H1 (cell line): Measurements from ENCODE around the gene AGFG1. TPM values are rescaled to one million over a fixed set of nuclear protein-coding genes. Genes with fewer than 3 reads are reported as not detected.

Experiments used
- CTCF ChIA-PET: fragments of 300-600 bp; sonication (Branson Sonifier 250); formaldehyde crosslinking; loops from one replicate; lab custom pipeline; 2021; ENCODE audit not compliant: partially characterized antibody; lab: Charles Lee
- POLR2A ChIA-PET: fragments of 300-600 bp; sonication (Branson Sonifier 250); formaldehyde crosslinking; loops from one replicate; lab custom pipeline; 2021; ENCODE audit warnings: inconsistent platforms; ENCODE audit not compliant: partially characterized antibody; lab: Charles Lee
- DNase-seq, 2 experiments: peaks; one replicate each; pipeline versions ENCODE4 v3.0.0 to v3.0.0-alpha.2; 2010 to 2022; ENCODE audit warnings: low spot score in 2 of 2, low read depth in 1 of 2, mixed read lengths in 1 of 2
- FAIRE-seq: peaks from 2 replicates; lab custom pipeline; 2011; peaks lifted over from hg19 to GRCh38; lab: Jason Lieb, UNC
- H2AFZ ChIP-seq: 2 replicates; pipeline ENCODE4 v1.8.1; 2012; ENCODE audit warnings: low read length, inconsistent platforms
- H2AK5ac ChIP-seq: 2 replicates; pipeline ENCODE4 v1.6.1; 2013; ENCODE audit warnings: low read depth, low read length
- H2BK120ac ChIP-seq: replicated peaks from 2 replicates; pipeline ENCODE3; 2013; ENCODE audit warnings: low read depth, low read length, inconsistent platforms
- H2BK12ac ChIP-seq: 2 replicates; pipeline ENCODE4 v1.6.1; 2013; ENCODE audit warnings: low read depth, low read length
- H2BK15ac ChIP-seq: 2 replicates; pipeline ENCODE4 v1.6.1; 2013; ENCODE audit warnings: low read length
- H2BK20ac ChIP-seq: 2 replicates; pipeline ENCODE4 v1.6.1; 2013; ENCODE audit warnings: low read length
- H2BK5ac ChIP-seq: 2 replicates; pipeline ENCODE4 v1.6.1; 2013; ENCODE audit warnings: low read depth, low read length
- H3K14ac ChIP-seq: 2 replicates; pipeline ENCODE4 v1.6.1; 2013; ENCODE audit warnings: inconsistent platforms; ENCODE audit not compliant: insufficient read length
- H3K18ac ChIP-seq: 2 replicates; pipeline ENCODE4 v1.6.1; 2013; ENCODE audit warnings: low read length; ENCODE audit errors: extremely low read depth
- H3K23ac ChIP-seq: 2 replicates; pipeline ENCODE4 v1.6.1; 2013; ENCODE audit warnings: inconsistent platforms; ENCODE audit not compliant: insufficient read length
- H3K23me2 ChIP-seq: 2 replicates; pipeline ENCODE4 v1.6.1; 2013; ENCODE audit warnings: low read depth, low read length
- H3K27ac ChIP-seq: 2 replicates; pipeline ENCODE4 v1.6.1; 2011; ENCODE audit warnings: low read depth, low read length, inconsistent platforms
- H3K27me3 ChIP-seq, 4 experiments: replicated peaks in 1 of 4; 1 replicate in 1 of 4; 2 replicates in 3 of 4; pipeline versions ENCODE4 v1.6.1 to v1.8.1; 2011 to 2013; ENCODE audit warnings: low read length in 3 of 4, mild to moderate bottlenecking in 3 of 4, inconsistent platforms in 2 of 4, mixed read lengths in 2 of 4, moderate library complexity in 1 of 4; ENCODE audit not compliant: control insufficient read depth in 3 of 4, insufficient read depth in 3 of 4; ENCODE audit errors: extremely low read depth in 1 of 4
- H3K36me3 ChIP-seq, 4 experiments: 2 replicates each; pipeline versions ENCODE4 v1.6.1 to v1.8.1; 2011 to 2013; ENCODE audit warnings: mild to moderate bottlenecking in 4 of 4, low read length in 3 of 4, moderate library complexity in 2 of 4, control low read depth in 1 of 4, inconsistent platforms in 1 of 4; ENCODE audit not compliant: insufficient read depth in 4 of 4, control insufficient read depth in 2 of 4
- H3K4ac ChIP-seq: replicated peaks from 2 replicates; pipeline ENCODE3; 2013; ENCODE audit warnings: low read length, low read depth, mixed read lengths, inconsistent platforms; ENCODE audit not compliant: insufficient read length
- H3K4me1 ChIP-seq, 4 experiments: replicated peaks in 1 of 4; 1 replicate in 1 of 4; 2 replicates in 3 of 4; pipeline versions ENCODE4 v1.6.1 to v1.8.1; 2011 to 2013; ENCODE audit warnings: low read length in 3 of 4, inconsistent platforms in 2 of 4, mixed read lengths in 1 of 4; ENCODE audit not compliant: insufficient read depth in 4 of 4, control insufficient read depth in 3 of 4
- H3K4me2 ChIP-seq, 2 experiments: 2 replicates each; pipeline versions ENCODE4 v1.6.1 to v1.8.1; 2011 to 2013; ENCODE audit warnings: low read depth in 2 of 2, low read length in 2 of 2, control low read depth in 1 of 2, inconsistent platforms in 1 of 2, mild to moderate bottlenecking in 1 of 2; ENCODE audit not compliant: insufficient read depth in 1 of 2
- H3K4me3 ChIP-seq, 4 experiments: fragments of 200-600, 300-600 bp in 1 of 4; sonication (generic), shearing (Covaris generic), sonication (Bioruptor Twin) in 1 of 4; 2 replicates each; pipeline versions ENCODE4 v1.5.1 to v1.8.1; 2011 to 2016; ENCODE audit warnings: low read length in 4 of 4, low read depth in 3 of 4, control low read depth in 2 of 4, inconsistent platforms in 2 of 4, mild to moderate bottlenecking in 2 of 4, mixed read lengths in 1 of 4, moderate library complexity in 1 of 4; ENCODE audit not compliant: insufficient read depth in 2 of 4; ENCODE audit errors: extremely low read depth in 1 of 4
- H3K56ac ChIP-seq: replicated peaks from 2 replicates; pipeline ENCODE3; 2013; ENCODE audit warnings: low read depth, mild to moderate bottlenecking, mixed read lengths, low read length, inconsistent platforms; ENCODE audit not compliant: insufficient read length
- H3K79me1 ChIP-seq: 2 replicates; pipeline ENCODE4 v1.6.1; 2013; ENCODE audit warnings: low read depth, low read length, control low read depth
- H3K79me2 ChIP-seq, 2 experiments: 2 replicates each; pipeline versions ENCODE4 v1.6.1 to v1.8.1; 2012 to 2013; ENCODE audit warnings: low read length in 2 of 2, mild to moderate bottlenecking in 2 of 2, inconsistent platforms in 1 of 2; ENCODE audit not compliant: insufficient read depth in 2 of 2, control insufficient read depth in 1 of 2
- H3K9ac ChIP-seq, 4 experiments: replicated peaks in 1 of 4; 1 replicate in 1 of 4; 2 replicates in 3 of 4; pipeline versions ENCODE4 v1.6.1 to v1.8.1; 2011 to 2013; ENCODE audit warnings: low read depth in 3 of 4, low read length in 3 of 4, control low read depth in 2 of 4, mild to moderate bottlenecking in 2 of 4, moderate library complexity in 2 of 4, inconsistent platforms in 1 of 4; ENCODE audit errors: extremely low read depth in 1 of 4
- H3K9me3 ChIP-seq, 2 experiments: 2 replicates each; pipeline versions ENCODE4 v1.6.1 to v1.8.1; 2012 to 2013; ENCODE audit warnings: mild to moderate bottlenecking in 2 of 2, moderate library complexity in 2 of 2, control low read depth in 1 of 2, inconsistent platforms in 1 of 2, low read depth in 1 of 2, low read length in 1 of 2, mixed read lengths in 1 of 2; ENCODE audit not compliant: insufficient read depth in 2 of 2
- H4K20me1 ChIP-seq, 2 experiments: replicated peaks in 1 of 2; 2 replicates each; pipeline versions ENCODE3 to v1.8.1; 2011 to 2013; ENCODE audit warnings: inconsistent platforms in 2 of 2, low read length in 2 of 2, mild to moderate bottlenecking in 1 of 2; ENCODE audit not compliant: insufficient read depth in 2 of 2, control insufficient read depth in 1 of 2
- H4K5ac ChIP-seq: 2 replicates; pipeline ENCODE4 v1.6.1; 2013; ENCODE audit warnings: low read length, low read depth, mixed read lengths, inconsistent platforms; ENCODE audit not compliant: insufficient read length
- H4K8ac ChIP-seq: 2 replicates; pipeline ENCODE4 v1.8.0; 2013; ENCODE audit warnings: mild to moderate bottlenecking, moderate library complexity, low read length, inconsistent platforms; ENCODE audit not compliant: insufficient read depth; ENCODE audit errors: extremely low read depth
- H4K91ac ChIP-seq: replicated peaks from 2 replicates; pipeline ENCODE3; 2013; ENCODE audit warnings: low read length, mixed read lengths, inconsistent platforms; ENCODE audit not compliant: insufficient read length
- BACH1 ChIP-seq: IDR thresholded peaks from 2 replicates; pipeline ENCODE4 v1.6.1; 2012; ENCODE audit warnings: low read length, improper control_type of control experiment
- CEBPB ChIP-seq: IDR thresholded peaks from 2 replicates; pipeline ENCODE4 v1.6.1; 2012; ENCODE audit warnings: low read depth, low read length
- EGR1 ChIP-seq: IDR thresholded peaks from 2 replicates; pipeline ENCODE4 v1.6.1; 2011; ENCODE audit warnings: low read depth, low read length, borderline replicate concordance
- EZH2 ChIP-seq: fragments of 200-600 bp; sonication (generic); IDR thresholded peaks from 2 replicates; pipeline ENCODE4 v1.7.1; 2012; ENCODE audit warnings: low read depth, mild to moderate bottlenecking, moderate library complexity, low read length, inconsistent platforms; ENCODE audit not compliant: severe bottlenecking
- KDM4A ChIP-seq: IDR thresholded peaks from one replicate; pipeline ENCODE4 v1.7.1; 2012; ENCODE audit warnings: low read depth, mild to moderate bottlenecking, moderate library complexity, low read length, inconsistent platforms; ENCODE audit not compliant: severe bottlenecking
- NRF1 ChIP-seq: IDR thresholded peaks from 2 replicates; pipeline ENCODE4 v1.6.1; 2011; ENCODE audit warnings: mild to moderate bottlenecking, low read depth, low read length, improper control_type of control experiment
- SP2 ChIP-seq: IDR thresholded peaks from 2 replicates; pipeline ENCODE4 v1.6.1; 2012; ENCODE audit warnings: mild to moderate bottlenecking, low read length, inconsistent platforms
- TAF7 ChIP-seq: optimal IDR thresholded peaks from 2 replicates; pipeline ENCODE3; 2011; ENCODE audit warnings: low read depth, mild to moderate bottlenecking, inconsistent platforms, low read length, moderate library complexity, borderline replicate concordance
- WGBS, 2 experiments: shearing (Covaris generic) in 1 of 2; methylation state at CpG; one replicate each; pipeline versions ENCODE4 v1.1.6 to v1.1.7; 2013 to 2015; ENCODE audit warnings: low lambda C conversion rate in 2 of 2, mixed read lengths in 2 of 2, inconsistent platforms in 1 of 2, low coverage in 1 of 2, missing lambda C conversion rate in 1 of 2; ENCODE audit not compliant: insufficient replicate concordance in 2 of 2, insufficient coverage in 1 of 2, insufficient read length in 1 of 2; ENCODE audit errors: extremely low coverage in 1 of 2, missing lambda C conversion rate in 1 of 2; 5-methylcytosine and 5-hydroxymethylcytosine counted together
- long read RNA-seq, 2 experiments: library from RNA in 1 of 2; library from capped mRNA in 1 of 2; stranded (forward); transcript quantifications; one replicate each; pipeline ENCODE4 v2.0.0, GENCODE V29; 2021; ENCODE audit warnings: inconsistent platforms in 1 of 2
- polyA minus RNA-seq, 3 experiments: library from RNA; depleted of rRNA, polyadenylated mRNA; stranded (reverse); fragments of >200 nt; gene quantifications; 1 replicate in 2 of 3; 2 replicates in 1 of 3; pipeline ENCODE4 v1.2.3, GENCODE V29; 2011
- polyA plus RNA-seq, 7 experiments: library from polyadenylated mRNA; depleted of rRNA in 3 of 7; stranded (reverse) in 5 of 7; unstranded in 2 of 7; fragments of >200 nt in 5 of 7; fragments of 200-250 nt in 2 of 7; gene quantifications; 1 replicate in 5 of 7; 2 replicates in 1 of 7; 4 replicates in 1 of 7; pipeline versions ENCODE4 v1.2.1 to v1.2.3, GENCODE V29; 2011 to 2013; ENCODE audit warnings: missing spikeins in 2 of 7, mixed read lengths in 2 of 7
- total RNA-seq: library from RNA; stranded (reverse); fragmentation: NEBNext Ultra II Directional; extraction: Animal tissue kit (Norgen Biotek cat#: 25700); gene quantifications from 2 replicates; pipeline ENCODE4 v1.2.1, GENCODE V29; 2021

The AGFG1 gene, protein sequence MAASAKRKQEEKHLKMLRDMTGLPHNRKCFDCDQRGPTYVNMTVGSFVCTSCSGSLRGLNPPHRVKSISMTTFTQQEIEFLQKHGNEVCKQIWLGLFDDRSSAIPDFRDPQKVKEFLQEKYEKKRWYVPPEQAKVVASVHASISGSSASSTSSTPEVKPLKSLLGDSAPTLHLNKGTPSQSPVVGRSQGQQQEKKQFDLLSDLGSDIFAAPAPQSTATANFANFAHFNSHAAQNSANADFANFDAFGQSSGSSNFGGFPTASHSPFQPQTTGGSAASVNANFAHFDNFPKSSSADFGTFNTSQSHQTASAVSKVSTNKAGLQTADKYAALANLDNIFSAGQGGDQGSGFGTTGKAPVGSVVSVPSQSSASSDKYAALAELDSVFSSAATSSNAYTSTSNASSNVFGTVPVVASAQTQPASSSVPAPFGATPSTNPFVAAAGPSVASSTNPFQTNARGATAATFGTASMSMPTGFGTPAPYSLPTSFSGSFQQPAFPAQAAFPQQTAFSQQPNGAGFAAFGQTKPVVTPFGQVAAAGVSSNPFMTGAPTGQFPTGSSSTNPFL
- 102 and 108 TPM in 2 replicates for total RNA-seq
- 109 and 147 TPM in 2 replicates for polyA plus RNA-seq (2011; rRNA removed)
- polyA plus RNA-seq (2011; cell fraction: cytosol; rRNA removed): 87.9 TPM
- 90.4 TPM for polyA plus RNA-seq (2011; cell fraction: nucleus; rRNA removed)
- 56.7 to 74.7 TPM (median 65.8 TPM) in 4 replicates for polyA plus RNA-seq (2012, experiment 1 of 2)
- polyA plus RNA-seq (2012, experiment 2 of 2): 8.0 TPM
- polyA plus RNA-seq (2013, experiment 1 of 2): 46.4 TPM
- 48.8 TPM for polyA plus RNA-seq (2013, experiment 2 of 2)
- polyA minus RNA-seq (2011; rRNA and poly(A)+ RNA removed): 319 and 365 TPM in 2 replicates
- polyA minus RNA-seq (2011; cell fraction: cytosol; rRNA and poly(A)+ RNA removed): 106 TPM
- 130 TPM for polyA minus RNA-seq (2011; cell fraction: nucleus; rRNA and poly(A)+ RNA removed)
- long read RNA-seq, experiment 1, full-length matches to known transcripts: 33 of 82 reads
- long read RNA-seq, experiment 1, partial matches to known transcripts: 21 of 82 reads
- long read RNA-seq, experiment 1, other reads (novel, unspliced or antisense): 28 of 82 reads
- long read RNA-seq, experiment 2, partial matches to known transcripts: 3 of 4 reads
- long read RNA-seq, experiment 2, other reads (novel, unspliced or antisense): 1 of 4 reads

DNA sequence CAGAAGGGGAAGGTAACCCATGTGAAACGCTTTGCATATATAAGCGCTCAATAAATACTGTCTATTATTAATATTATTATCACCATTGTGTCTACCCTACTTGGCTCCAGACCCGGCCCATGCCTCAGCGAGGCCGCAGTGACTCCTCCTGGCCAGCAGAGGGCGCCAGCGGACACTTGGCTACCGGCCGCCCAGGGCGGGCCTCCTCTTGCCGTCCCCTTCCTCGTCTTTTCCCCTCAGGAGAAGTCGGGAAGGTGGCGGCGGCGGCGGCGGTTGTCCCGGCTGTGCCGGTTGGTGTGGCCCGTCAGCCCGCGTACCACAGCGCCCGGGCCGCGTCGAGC, at the start of gene AGFG1:
Gene AGFG1, plus strand, starts transcription at position 233 of the 341 bp plus-strand sequence. CDS start 266 bp downstream, outside the sequence.
- Histone ChIP-seq H2BK5ac (peak within 1 kb of the TSS; percentile 95), H3K27ac (peak within 1 kb of the TSS; percentile 75; the same call in 1 of the 2 replicates), H4K8ac (peak within 1 kb of the TSS; percentile 85), H3K4me2 (peak within 1 kb of the TSS; percentile 82 to 90), H3K4me3 (peak within 1 kb of the TSS; percentile 72 to 99 (median 78)), H3K23ac (no peak within 1 kb of the TSS), H4K20me1 (peaks cover 16 to 21% of the 10 kb centered on the region in 2 experiments), H3K14ac (no peak within 1 kb of the TSS), H4K91ac (no peak within 1 kb of the TSS), H2BK15ac (no peak within 1 kb of the TSS; the same call in 1 of the 2 replicates), H3K9ac (peak within 1 kb of the TSS; percentile 77 to 98 (median 84)), H3K23me2 (peaks cover 4% of the 10 kb centered on the region; the same call in 1 of the 2 replicates), H3K4ac (no peak within 1 kb of the TSS), H2BK12ac (no peak within 1 kb of the TSS), H3K9me3 (no peaks in the 10 kb centered on the region), H3K79me1 (no peaks in the 10 kb centered on the region), H3K56ac (no peak within 1 kb of the TSS), H2AFZ (peak within 1 kb of the TSS; percentile 55; the same call in 1 of the 2 replicates), H2BK120ac (no peak within 1 kb of the TSS), H3K27me3 (no peaks in the 10 kb centered on the region), H3K18ac (peak within 1 kb of the TSS; percentile 83), H3K4me1 (peaks cover 0 to 4% (median 0%) of the 10 kb centered on the region in 4 experiments; a peak in 3 of 7 replicates), H3K79me2 (peaks cover 34 to 40% of the 10 kb centered on the region in 2 experiments), H4K5ac (peak within 1 kb of the TSS; percentile 86), H3K36me3 (no peaks in the 10 kb centered on the region), H2AK5ac (no peak within 1 kb of the TSS), H2BK20ac (no peak within 1 kb of the TSS)
- DNase-seq (peak in 1 of 2 experiments; percentile 96), FAIRE-seq (no peak)
- POLR2A ChIA-PET: interaction anchor here (0.9 kb wide), 1 partner anchor 89 kb away, joined by 3 read pairs; no protein-coding TSS in a partner anchor
- 4% methylated on average over 21 of the region's 28 CpGs; no CpG with 5 or more reads in 1 of the 2 experiments for WGBS, 2 experiments
- CTCF ChIA-PET: interaction anchor here (0.8 to 1.8 kb wide), 10 partner anchors 8 to 302 kb away, joined by 3 to 9 read pairs (median 4); no protein-coding TSS in a partner anchor
- no peak for TF ChIP-seq BACH1
- peak; percentile 83 for TF ChIP-seq TAF7
- TF ChIP-seq NRF1: 0 out of 2 replicates have a peak, but pooled peaks have one; percentile 4
- TF ChIP-seq CEBPB: no peak
- TF ChIP-seq EGR1: 0 out of 2 replicates have a peak, but pooled peaks have one; percentile 43
- TF ChIP-seq KDM4A: no peak
- TF ChIP-seq EZH2: no peak
- peak; percentile 42; the same call in 1 of the 2 replicates for TF ChIP-seq SP2
